T-helper 2 cell treated with Interferon-gamma antibody and Interleukin-4, amounts not matched to agents 5 μg/mL and 100 μg/mL, for 36 hours (primary cell): ENCODE data around the gene CAMKK2.
"Not testable (repeated sequence)": the region's sequence is repeated elsewhere in the genome, so short reads cannot be mapped to it uniquely, and the experiment has no call there.

Experiments
- DNase-seq: peaks from one replicate; pipeline ENCODE4 v3.0.0; 2021; ENCODE audit warnings: low spot score
- H3K27ac Mint-ChIP-seq: one replicate; pipeline ENCODE4 v1.8.0; 2021; ENCODE audit warnings: mild to moderate bottlenecking, mixed read lengths
- H3K27me3 Mint-ChIP-seq: one replicate; pipeline ENCODE4 v1.8.0; 2021; ENCODE audit warnings: low read depth, mixed read lengths
- H3K36me3 Mint-ChIP-seq: one replicate; pipeline ENCODE4 v1.8.0; 2021; ENCODE audit warnings: low read depth, mixed read lengths
- H3K4me1 Mint-ChIP-seq: one replicate; pipeline ENCODE4 v1.8.0; 2021; ENCODE audit warnings: low read depth, mixed read lengths
- H3K4me3 Mint-ChIP-seq: one replicate; pipeline ENCODE4 v1.8.0; 2022; ENCODE audit warnings: mild to moderate bottlenecking, moderate library complexity, mixed read lengths
- H3K9me3 Mint-ChIP-seq: one replicate; pipeline ENCODE4 v1.8.0; 2021; ENCODE audit warnings: mixed read lengths

The CAMKK2 gene

GRCh38 chr12:121239351-121240061, 57.0 kb downstream of the CAMKK2 start:
- H3K4me3 Mint-ChIP-seq = peak overlapping the region; percentile 15
- peak overlapping the region; percentile 82 for H3K27ac Mint-ChIP-seq
- no peak for DNase-seq
- peaks cover 33% of the 10 kb centered on the region for H3K36me3 Mint-ChIP-seq
- peaks cover 35% of the 10 kb centered on the region for H3K4me1 Mint-ChIP-seq
- no peaks in the 10 kb centered on the region for H3K9me3 Mint-ChIP-seq
- no peaks in the 10 kb centered on the region for H3K27me3 Mint-ChIP-seq

- Mint-ChIP-seq H3K36me3 (peaks cover 38% of the 10 kb centered on the region), H3K27me3 (no peaks in the 10 kb centered on the region), H3K9me3 (no peaks in the 10 kb centered on the region), H3K27ac (peak overlapping the region; percentile 82), H3K4me3 (peak overlapping the region; percentile 15), H3K4me1 (peaks cover 35% of the 10 kb centered on the region)
- DNase-seq = no peak
These were observed 57.7 kb downstream of the CAMKK2 start for GRCh38 chr12:121238604-121239350.

- peak overlapping the region; percentile 6 for H3K27ac Mint-ChIP-seq
- H3K36me3 Mint-ChIP-seq = peaks cover 36% of the 10 kb centered on the region
- no peaks in the 10 kb centered on the region for H3K27me3 Mint-ChIP-seq
These were observed 58.4 kb downstream of the CAMKK2 start for GRCh38 chr12:121238086-121238485.

GRCh38 chr12:121237415-121237814, 59.1 kb downstream of the CAMKK2 start:
- Mint-ChIP-seq H3K36me3 (peaks cover 43% of the 10 kb centered on the region), H3K27ac (peak overlapping the region; percentile 6), H3K27me3 (no peaks in the 10 kb centered on the region), H3K4me3 (no peak overlapping the region), H3K9me3 (no peaks in the 10 kb centered on the region), H3K4me1 (peaks cover 35% of the 10 kb centered on the region)
- DNase-seq = no peak

More at GRCh38 chr12:121238086-121238485, 58.4 kb downstream of the CAMKK2 start:
- Mint-ChIP-seq H3K4me3 (no peak overlapping the region), H3K4me1 (peaks cover 35% of the 10 kb centered on the region), H3K9me3 (no peaks in the 10 kb centered on the region)
- no peak for DNase-seq

- no peak overlapping the region for H3K27ac Mint-ChIP-seq
- H3K4me3 Mint-ChIP-seq = no peak overlapping the region
- no peaks in the 10 kb centered on the region for H3K27me3 Mint-ChIP-seq
- peaks cover 35% of the 10 kb centered on the region for H3K4me1 Mint-ChIP-seq
- DNase-seq = no peak
- no peaks in the 10 kb centered on the region for H3K9me3 Mint-ChIP-seq
- peaks cover 49% of the 10 kb centered on the region for H3K36me3 Mint-ChIP-seq
These were observed 59.7 kb downstream of the CAMKK2 start for GRCh38 chr12:121236776-121237175.

- H3K9me3 Mint-ChIP-seq = no peaks in the 10 kb centered on the region
- H3K27me3 Mint-ChIP-seq = no peaks in the 10 kb centered on the region
- no peak overlapping the region for H3K27ac Mint-ChIP-seq
- no peak overlapping the region for H3K4me3 Mint-ChIP-seq
- H3K36me3 Mint-ChIP-seq = peaks cover 56% of the 10 kb centered on the region
- no peak for DNase-seq
- H3K4me1 Mint-ChIP-seq = peaks cover 17% of the 10 kb centered on the region
These were observed 62.9 kb downstream of the CAMKK2 start for GRCh38 chr12:121233628-121234020.

GRCh38 chr12:121232977-121233627, 63.4 kb downstream of the CAMKK2 start:
- H3K36me3 Mint-ChIP-seq = peaks cover 58% of the 10 kb centered on the region

GRCh38 chr12:121232163-121232562, 64.3 kb downstream of the CAMKK2 start:
- no peaks in the 10 kb centered on the region for H3K9me3 Mint-ChIP-seq
- no peak for DNase-seq
- no peak overlapping the region for H3K4me3 Mint-ChIP-seq
- peak overlapping the region; percentile 6 for H3K27ac Mint-ChIP-seq
- peaks cover 14% of the 10 kb centered on the region for H3K4me1 Mint-ChIP-seq
- peaks cover 52% of the 10 kb centered on the region for H3K36me3 Mint-ChIP-seq
- H3K27me3 Mint-ChIP-seq = no peaks in the 10 kb centered on the region

More at GRCh38 chr12:121232977-121233627, 63.4 kb downstream of the CAMKK2 start:
- Mint-ChIP-seq H3K9me3 (no peaks in the 10 kb centered on the region), H3K27me3 (no peaks in the 10 kb centered on the region), H3K4me3 (no peak overlapping the region), H3K4me1 (peaks cover 16% of the 10 kb centered on the region), H3K27ac (no peak overlapping the region)
- DNase-seq = no peak

GRCh38 chr12:121230538-121230907, 66.0 kb downstream of the CAMKK2 start:
- Mint-ChIP-seq H3K36me3 (peaks cover 53% of the 10 kb centered on the region), H3K4me1 (peaks cover 15% of the 10 kb centered on the region), H3K27me3 (no peaks in the 10 kb centered on the region), H3K4me3 (no peak overlapping the region), H3K27ac (peak overlapping the region; percentile 26), H3K9me3 (no peaks in the 10 kb centered on the region)
- DNase-seq = no peak

- not testable (repeated sequence) for H3K27me3 Mint-ChIP-seq, H3K4me3 Mint-ChIP-seq, H3K9me3 Mint-ChIP-seq
- H3K4me1 Mint-ChIP-seq = peaks cover 15% of the 10 kb centered on the region
- peaks cover 53% of the 10 kb centered on the region for H3K36me3 Mint-ChIP-seq
- peak overlapping the region; percentile 47 for H3K27ac Mint-ChIP-seq
- peak; percentile 43 for DNase-seq
These were observed 66.5 kb downstream of the CAMKK2 start for GRCh38 chr12:121229826-121230537.

- Mint-ChIP-seq H3K27me3 (no peaks in the 10 kb centered on the region), H3K27ac (no peak overlapping the region), H3K9me3 (no peaks in the 10 kb centered on the region), H3K4me3 (no peak overlapping the region), H3K36me3 (peaks cover 52% of the 10 kb centered on the region), H3K4me1 (peaks cover 21% of the 10 kb centered on the region)
- no peak for DNase-seq
These were observed 67.4 kb downstream of the CAMKK2 start for GRCh38 chr12:121228919-121229665.

GRCh38 chr12:121227294-121227693, 69.2 kb downstream of the CAMKK2 start:
- H3K9me3 Mint-ChIP-seq = no peaks in the 10 kb centered on the region
- H3K27me3 Mint-ChIP-seq = no peaks in the 10 kb centered on the region
- DNase-seq = no peak
- peaks cover 51% of the 10 kb centered on the region for H3K36me3 Mint-ChIP-seq
- no peak overlapping the region for H3K4me3 Mint-ChIP-seq
- H3K27ac Mint-ChIP-seq = peak overlapping the region; percentile 3
- H3K4me1 Mint-ChIP-seq = peaks cover 37% of the 10 kb centered on the region

GRCh38 chr12:121226871-121227270, 69.6 kb downstream of the CAMKK2 start:
- H3K9me3 Mint-ChIP-seq, DNase-seq, H3K27me3 Mint-ChIP-seq, H3K4me3 Mint-ChIP-seq, H3K27ac Mint-ChIP-seq: not testable (repeated sequence)
- H3K4me1 Mint-ChIP-seq = peaks cover 37% of the 10 kb centered on the region
- H3K36me3 Mint-ChIP-seq = peaks cover 51% of the 10 kb centered on the region
